H1 (cell line): ENCODE measurements around the gene USP51. TPM values are rescaled to one million over a fixed set of nuclear protein-coding genes. Genes with fewer than 3 reads are reported as not detected.

Experiments
- HDAC2 ChIP-seq, 2 experiments: fragments of 300-600 bp in 1 of 2; sonication (generic) in 1 of 2; IDR thresholded peaks; 2 replicates each; pipeline ENCODE4 v1.6.1; 2011 to 2012; ENCODE audit warnings: low read depth in 2 of 2, low read length in 2 of 2, mild to moderate bottlenecking in 2 of 2, moderate library complexity in 2 of 2, borderline replicate concordance in 1 of 2, inconsistent platforms in 1 of 2
- polyA plus RNA-seq, 7 experiments: library from polyadenylated mRNA; depleted of rRNA in 3 of 7; stranded (reverse) in 5 of 7; unstranded in 2 of 7; fragments of >200 nt in 5 of 7; fragments of 200-250 nt in 2 of 7; gene quantifications; 1 replicate in 5 of 7; 2 replicates in 1 of 7; 4 replicates in 1 of 7; pipeline versions ENCODE4 v1.2.1 to v1.2.3, GENCODE V29; 2011 to 2013; ENCODE audit warnings: missing spikeins in 2 of 7, mixed read lengths in 2 of 7
- total RNA-seq: library from RNA; stranded (reverse); fragmentation: NEBNext Ultra II Directional; extraction: Animal tissue kit (Norgen Biotek cat#: 25700); gene quantifications from 2 replicates; pipeline ENCODE4 v1.2.1, GENCODE V29; 2021

Gene USP51
- total and polyA plus RNA-seq, 2 of the 8 experiments (the other 6 are each of a cell fraction or from before 2014, with no cell fraction given) = 5.2 to 5.6 TPM

GRCh38 chrX:55522596-55523276 is 33.1 kb upstream of the USP51 start (continued):
- no peak for TF ChIP-seq HDAC2 (IDR thresholded peaks at IDR 0.05; ENCODE audit: borderline replicate concordance in 1 of 2, low read depth in 2 of 2, low read length in 2 of 2)
